Retinal pigment epithelial cell (primary cell): ENCODE results near the gene DGCR2.
"Not testable (repeated sequence)": the region's sequence is repeated elsewhere in the genome, so short reads cannot be mapped to it uniquely, and the experiment has no call there.

Experiments used
- DNase-seq: peaks from one replicate; pipeline ENCODE4 v3.0.0-alpha.2; 2010; ENCODE audit warnings: low read depth
- H3K4me3 ChIP-seq: 2 replicates; pipeline ENCODE4 v1.5.1; 2011; ENCODE audit warnings: mild to moderate bottlenecking, low read length, control low read depth, moderate library complexity
- TF ChIP-seq, protein P1 (sequence below): conservative IDR thresholded peaks from 2 replicates; pipeline ENCODE4 v1.5.1; 2011; ENCODE audit warnings: low read depth, low read length, control low read depth, inconsistent platforms

Gene DGCR2

DNA sequence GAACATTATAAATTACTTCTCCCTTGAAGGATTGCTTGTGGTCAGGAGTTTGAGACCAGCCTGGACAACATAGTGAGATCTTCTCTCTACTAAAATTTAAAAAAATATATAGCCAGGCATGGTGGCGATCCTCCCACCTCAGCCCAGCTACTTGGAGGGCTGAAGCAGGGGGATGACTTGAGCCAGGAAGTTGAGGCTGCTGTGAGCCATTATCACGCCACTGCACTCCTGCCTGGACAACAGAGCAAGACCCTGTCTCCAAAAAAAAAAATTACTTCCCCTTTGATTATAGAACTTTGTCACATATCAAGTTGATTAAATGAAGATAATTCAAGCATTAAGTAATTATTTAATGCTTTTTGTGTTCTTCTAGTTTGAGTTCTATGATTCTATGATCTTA is 121.0 kb downstream of the DGCR2 start:
- TF ChIP-seq, protein P1, sequence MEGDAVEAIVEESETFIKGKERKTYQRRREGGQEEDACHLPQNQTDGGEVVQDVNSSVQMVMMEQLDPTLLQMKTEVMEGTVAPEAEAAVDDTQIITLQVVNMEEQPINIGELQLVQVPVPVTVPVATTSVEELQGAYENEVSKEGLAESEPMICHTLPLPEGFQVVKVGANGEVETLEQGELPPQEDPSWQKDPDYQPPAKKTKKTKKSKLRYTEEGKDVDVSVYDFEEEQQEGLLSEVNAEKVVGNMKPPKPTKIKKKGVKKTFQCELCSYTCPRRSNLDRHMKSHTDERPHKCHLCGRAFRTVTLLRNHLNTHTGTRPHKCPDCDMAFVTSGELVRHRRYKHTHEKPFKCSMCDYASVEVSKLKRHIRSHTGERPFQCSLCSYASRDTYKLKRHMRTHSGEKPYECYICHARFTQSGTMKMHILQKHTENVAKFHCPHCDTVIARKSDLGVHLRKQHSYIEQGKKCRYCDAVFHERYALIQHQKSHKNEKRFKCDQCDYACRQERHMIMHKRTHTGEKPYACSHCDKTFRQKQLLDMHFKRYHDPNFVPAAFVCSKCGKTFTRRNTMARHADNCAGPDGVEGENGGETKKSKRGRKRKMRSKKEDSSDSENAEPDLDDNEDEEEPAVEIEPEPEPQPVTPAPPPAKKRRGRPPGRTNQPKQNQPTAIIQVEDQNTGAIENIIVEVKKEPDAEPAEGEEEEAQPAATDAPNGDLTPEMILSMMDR, result no peak
- H3K4me3 ChIP-seq, result no peak overlapping the region
- no peak for DNase-seq

DNA sequence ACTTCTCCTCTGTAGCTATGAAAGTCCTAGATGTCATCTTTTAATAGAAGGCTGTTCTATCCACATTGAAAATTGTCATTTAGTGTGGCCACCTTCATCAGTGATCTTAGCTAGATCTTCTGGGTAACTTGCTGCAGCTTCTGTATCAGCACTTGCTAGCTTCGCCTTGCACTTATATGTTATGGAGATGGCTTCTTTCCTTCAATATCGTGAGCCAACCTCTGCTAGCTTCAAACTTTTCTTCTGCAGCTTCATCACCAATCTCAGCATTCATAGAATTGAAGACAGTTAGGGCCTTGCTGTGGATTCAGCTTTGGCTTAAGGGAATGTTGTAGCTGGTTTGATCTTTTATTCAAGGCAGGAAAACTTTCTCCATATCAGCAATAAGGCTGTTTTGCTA is 122.1 kb downstream of the DGCR2 start:
- H3K4me3 ChIP-seq, DNase-seq: not testable (repeated sequence)

DNA sequence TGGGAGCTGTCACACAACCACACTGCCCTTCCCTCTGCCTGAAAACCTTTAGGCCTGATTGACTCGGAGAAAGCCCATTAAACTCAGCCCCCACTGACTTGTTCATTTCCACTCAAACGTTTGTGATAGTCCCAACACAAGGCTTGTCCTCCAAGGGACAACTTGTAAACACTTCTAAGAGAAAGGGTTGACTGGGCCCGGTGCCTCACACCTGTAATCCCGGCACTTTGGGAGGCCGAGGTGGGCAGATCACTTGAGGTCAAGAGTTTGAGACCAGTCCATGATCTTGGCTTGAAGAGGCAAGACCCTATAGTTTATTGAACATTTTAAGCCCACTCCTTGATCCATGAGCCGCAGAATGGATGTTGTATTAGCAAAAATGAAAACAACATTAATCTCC is 122.8 kb downstream of the DGCR2 start:
- no peak overlapping the region for H3K4me3 ChIP-seq
- TF ChIP-seq, protein P1, result no peak
- no peak for DNase-seq

DNA sequence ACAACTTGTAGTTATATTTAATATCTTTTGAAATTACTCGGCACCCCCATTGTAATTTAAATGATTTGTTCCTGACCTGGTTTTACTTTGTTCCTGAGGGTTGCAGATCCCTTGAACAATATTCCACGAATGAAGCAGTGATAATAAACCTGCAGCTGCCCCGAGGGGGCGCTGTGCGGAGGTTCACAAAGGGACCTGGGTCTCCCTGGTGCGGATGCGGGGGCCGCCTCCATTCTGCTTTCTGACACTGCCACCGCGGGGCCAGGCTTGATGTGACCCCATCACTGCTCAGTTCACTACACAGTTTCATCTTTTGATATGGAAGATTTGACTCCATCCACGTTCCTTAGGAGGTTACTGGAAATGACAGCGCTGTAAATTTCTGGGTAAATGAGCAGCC is 123.2 kb downstream of the DGCR2 start:
- no peak for DNase-seq
- TF ChIP-seq, protein P1, result peak; percentile 35

DNA sequence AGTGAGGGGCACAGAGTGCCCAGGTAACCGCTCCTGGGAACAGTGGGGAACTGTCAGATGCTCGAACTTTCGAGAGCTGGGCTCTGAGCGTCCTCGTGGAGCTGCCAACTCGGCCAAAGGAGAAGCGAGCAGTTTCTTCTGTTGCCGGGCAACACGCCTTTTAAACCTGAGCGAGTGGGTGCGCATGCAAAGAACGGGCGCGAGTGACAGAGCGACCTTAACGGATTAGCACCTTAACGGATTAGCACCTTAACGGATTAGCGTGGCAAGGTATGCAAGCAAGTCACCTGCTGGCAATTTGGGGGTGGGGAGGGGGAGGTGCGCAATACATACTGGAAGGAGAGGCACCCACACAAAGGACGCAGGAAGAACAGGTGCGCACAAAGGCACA is 124.3 kb downstream of the DGCR2 start:
- DNase-seq, result no peak
- H3K4me3 ChIP-seq, result no peak overlapping the region
- TF ChIP-seq, protein P1, result no peak

More for the DNA sequence above, 123.2 kb downstream of the DGCR2 start:
- no peak overlapping the region for H3K4me3 ChIP-seq

DNA sequence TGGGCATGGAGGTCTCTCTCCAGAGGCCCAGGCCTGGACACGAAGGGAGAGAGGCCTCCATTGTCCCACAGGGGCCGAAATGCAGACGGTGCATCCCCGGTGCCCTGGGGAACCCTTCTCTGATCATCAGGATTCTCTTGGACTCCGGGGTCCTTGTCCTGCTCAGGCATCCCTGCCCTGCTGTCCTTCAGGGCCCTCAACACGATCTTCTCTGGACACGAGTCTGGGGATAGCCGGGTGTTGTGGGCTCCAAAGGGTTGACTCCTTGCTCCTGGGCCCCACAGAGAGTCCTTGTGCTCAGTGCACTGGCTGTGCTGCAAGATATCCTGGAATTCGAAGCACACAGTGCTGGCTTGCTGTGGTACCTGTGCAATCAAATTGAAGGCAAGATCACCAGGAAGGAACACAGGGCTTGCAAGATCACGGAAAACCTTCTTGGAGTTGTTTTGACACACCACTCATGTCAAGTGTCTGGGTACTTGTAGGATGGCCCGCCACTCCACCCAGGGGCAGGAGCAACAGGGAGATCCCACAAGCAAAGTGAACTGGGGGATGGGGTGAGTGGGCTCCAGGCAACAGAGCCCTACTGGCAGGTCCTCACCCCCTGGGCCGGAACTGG is 124.8 kb downstream of the DGCR2 start:
- no peak overlapping the region for H3K4me3 ChIP-seq
- TF ChIP-seq, protein P1, result no peak
- DNase-seq, result no peak

DNA sequence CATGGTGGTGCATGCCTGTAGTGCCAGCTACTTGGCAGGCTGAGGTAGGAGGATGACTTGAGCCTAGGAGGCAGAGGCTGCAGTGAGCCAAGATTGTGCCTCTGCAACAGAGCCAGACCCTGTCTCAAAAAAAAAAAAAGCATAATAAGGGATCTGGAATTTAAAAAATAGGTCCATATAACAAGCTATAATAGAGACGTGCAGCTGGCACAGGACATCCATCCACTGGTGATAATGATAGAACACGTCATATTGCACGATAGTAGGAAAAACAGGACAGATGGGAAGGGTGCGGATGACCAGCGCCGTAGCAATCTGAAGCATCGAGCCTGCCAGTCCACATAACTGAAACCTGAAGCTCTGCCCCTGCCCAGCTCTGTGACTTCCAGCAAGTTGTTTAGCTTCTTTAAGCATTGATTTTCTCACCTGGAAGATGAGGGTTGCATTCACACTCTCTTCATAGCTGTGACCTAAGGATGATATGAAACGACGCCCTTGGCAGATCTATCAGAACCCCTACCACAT is 125.8 kb downstream of the DGCR2 start:
- H3K4me3 ChIP-seq, result no peak overlapping the region
- TF ChIP-seq, protein P1, result no peak
- no peak for DNase-seq
